T-helper 1 cell treated with Interleukin-12 subunit alpha and Interleukin-12 subunit beta and Interleukin-4 antibody, amounts not matched to agents 30 μg/mL and 1 μg/mL, for 36 hours (primary cell): ENCODE data around the gene KIF3B.

Experiments
- H3K27ac Mint-ChIP-seq: one replicate; pipeline ENCODE4 v1.8.0; 2021; ENCODE audit warnings: mild to moderate bottlenecking, mixed read lengths
- H3K27me3 Mint-ChIP-seq: one replicate; pipeline ENCODE4 v1.8.0; 2021; ENCODE audit warnings: low read depth, mixed read lengths
- H3K36me3 Mint-ChIP-seq: one replicate; pipeline ENCODE4 v1.8.0; 2021; ENCODE audit warnings: low read depth, mixed read lengths
- H3K4me1 Mint-ChIP-seq: one replicate; pipeline ENCODE4 v1.8.0; 2021; ENCODE audit warnings: low read depth, mixed read lengths
- H3K4me3 Mint-ChIP-seq: one replicate; pipeline ENCODE4 v1.8.0; 2021; ENCODE audit warnings: mild to moderate bottlenecking, moderate library complexity, mixed read lengths
- H3K9me3 Mint-ChIP-seq: one replicate; pipeline ENCODE4 v1.8.0; 2021; ENCODE audit warnings: mixed read lengths

The KIF3B gene

GRCh38 chr20:32277361-32278198 is at the start of gene KIF3B:
Gene KIF3B, plus strand, starts transcription at chr20:32277651. Its CDS starts 32,127 bp downstream, at chr20:32309778.
- Mint-ChIP-seq H3K9me3 (peaks cover 12% of the 10 kb centered on the region), H3K36me3 (peaks cover 13% of the 10 kb centered on the region), H3K27me3 (no peaks in the 10 kb centered on the region), H3K4me1 (peaks cover 34% of the 10 kb centered on the region), H3K27ac (peak within 1 kb of the TSS; percentile 83), H3K4me3 (peak within 1 kb of the TSS; percentile 86)

DNA sequence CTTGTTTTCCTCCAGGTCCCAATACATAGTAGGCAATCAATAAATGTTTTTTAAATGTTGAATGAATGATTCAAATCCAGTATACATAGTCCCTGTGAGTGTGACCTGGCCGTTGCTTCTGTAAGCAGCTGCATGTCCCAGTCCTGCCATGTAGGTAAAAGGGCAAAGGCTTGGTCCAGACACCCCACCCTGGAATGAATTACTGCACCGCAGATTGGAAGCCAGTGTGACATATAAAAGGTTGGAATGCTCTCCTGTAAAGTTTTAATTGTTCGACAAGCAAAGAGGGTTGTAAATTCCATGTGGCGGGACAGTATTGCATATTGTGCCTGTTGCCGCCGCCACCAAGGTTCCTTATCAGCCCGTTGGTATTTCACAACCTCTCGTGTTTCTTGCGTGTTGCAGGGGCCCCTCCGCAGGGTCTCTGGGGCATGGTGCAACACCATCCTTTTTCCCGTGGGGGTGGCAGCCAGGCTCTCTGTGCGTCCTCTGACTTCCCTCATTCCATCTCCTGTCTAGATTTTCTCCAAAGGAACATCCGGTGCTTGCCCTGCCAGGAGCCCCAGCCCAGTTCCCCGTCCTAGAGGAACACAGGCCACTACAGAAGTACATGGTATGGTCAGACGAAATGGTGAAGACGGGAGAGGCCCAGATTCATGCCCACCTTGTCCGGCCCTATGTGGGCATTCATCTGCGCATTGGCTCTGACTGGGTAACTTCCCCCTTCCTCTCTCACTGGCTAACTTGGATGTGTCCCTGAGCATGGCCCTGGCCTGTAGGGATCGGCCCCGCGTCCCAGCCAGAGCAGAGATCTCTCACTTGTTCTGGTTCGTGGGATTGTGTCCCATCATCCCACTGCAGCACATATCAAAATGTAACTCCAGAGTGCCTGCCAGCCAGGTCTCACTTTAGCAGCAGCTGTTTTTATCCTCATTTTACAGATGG is 49.4 kb upstream of the KIF3B start:
- Mint-ChIP-seq H3K9me3 (no peaks in the 10 kb centered on the region), H3K36me3 (peaks cover 38% of the 10 kb centered on the region), H3K4me3 (no peak overlapping the region), H3K27ac (no peak overlapping the region), H3K4me1 (peaks cover 20% of the 10 kb centered on the region), H3K27me3 (no peaks in the 10 kb centered on the region)

- H3K27ac Mint-ChIP-seq: no peak overlapping the region
- H3K4me3 Mint-ChIP-seq: no peak overlapping the region
- peaks cover 45% of the 10 kb centered on the region for H3K36me3 Mint-ChIP-seq
- no peaks in the 10 kb centered on the region for H3K9me3 Mint-ChIP-seq
- H3K4me1 Mint-ChIP-seq: peaks cover 26% of the 10 kb centered on the region
- no peaks in the 10 kb centered on the region for H3K27me3 Mint-ChIP-seq
Observed at GRCh38 chr20:32229251-32229747, 48.2 kb upstream of the KIF3B start.

GRCh38 chr20:32230707-32231106 is 46.7 kb upstream of the KIF3B start:
- H3K9me3 Mint-ChIP-seq: no peaks in the 10 kb centered on the region
- H3K4me1 Mint-ChIP-seq: peaks cover 26% of the 10 kb centered on the region
- H3K36me3 Mint-ChIP-seq: peaks cover 49% of the 10 kb centered on the region
- no peaks in the 10 kb centered on the region for H3K27me3 Mint-ChIP-seq
- no peak overlapping the region for H3K27ac Mint-ChIP-seq
- H3K4me3 Mint-ChIP-seq: no peak overlapping the region

DNA sequence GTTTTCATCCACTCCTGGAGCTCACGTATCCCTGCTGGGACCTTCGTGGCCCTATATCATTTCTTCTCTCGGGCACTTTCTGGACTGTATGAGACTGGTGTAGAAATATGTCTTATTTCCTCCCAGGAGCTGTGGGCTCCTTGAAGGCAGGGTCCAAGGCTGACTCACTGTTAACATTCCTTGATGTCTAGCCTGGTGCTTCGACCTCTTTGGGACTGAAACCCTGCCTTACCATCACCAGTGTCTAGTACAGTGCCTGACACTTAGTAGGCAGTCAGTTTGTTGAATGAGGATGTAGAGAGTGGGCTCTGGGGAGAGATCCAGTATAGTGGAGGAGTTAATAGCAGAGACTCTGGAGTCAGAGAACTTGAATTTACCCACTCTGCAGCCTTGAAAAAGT is 46.2 kb upstream of the KIF3B start:
- Mint-ChIP-seq H3K4me1 (peaks cover 24% of the 10 kb centered on the region), H3K36me3 (peaks cover 50% of the 10 kb centered on the region), H3K4me3 (no peak overlapping the region), H3K27me3 (no peaks in the 10 kb centered on the region), H3K27ac (peak overlapping the region; percentile 97), H3K9me3 (no peaks in the 10 kb centered on the region)

- no peaks in the 10 kb centered on the region for H3K27me3 Mint-ChIP-seq
- peaks cover 49% of the 10 kb centered on the region for H3K36me3 Mint-ChIP-seq
- H3K4me3 Mint-ChIP-seq: peak overlapping the region; percentile 75
- H3K4me1 Mint-ChIP-seq: peaks cover 24% of the 10 kb centered on the region
- H3K27ac Mint-ChIP-seq: peak overlapping the region; percentile 97
- no peaks in the 10 kb centered on the region for H3K9me3 Mint-ChIP-seq
Observed at GRCh38 chr20:32231847-32232246, 45.6 kb upstream of the KIF3B start.

DNA sequence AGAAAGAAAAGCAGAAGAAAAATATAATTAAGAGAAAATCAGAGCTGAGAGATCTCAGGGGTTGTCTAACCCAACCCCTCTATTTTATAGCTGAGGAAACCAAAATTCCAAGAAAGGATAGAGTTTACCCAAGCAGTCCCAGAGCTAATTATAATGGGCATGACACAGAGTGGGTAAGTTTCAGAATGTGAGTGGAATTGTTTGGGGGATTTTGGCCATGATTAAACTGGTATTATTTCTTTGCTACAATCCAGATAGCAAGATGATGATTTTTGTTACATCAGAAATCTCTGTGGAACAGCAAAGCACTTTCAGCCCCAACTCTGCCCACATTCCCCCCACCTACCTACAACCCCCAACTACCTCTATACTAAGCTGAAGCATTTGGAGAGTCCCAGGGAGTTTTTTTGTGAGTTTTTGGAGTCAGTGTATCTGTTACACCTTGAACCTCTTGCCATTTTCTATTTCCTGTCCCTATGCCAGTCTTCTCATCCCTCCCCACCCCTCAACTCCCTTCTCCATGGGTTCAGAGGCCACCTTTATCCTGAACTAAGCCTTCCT is 45.0 kb upstream of the KIF3B start:
- Mint-ChIP-seq H3K9me3 (no peaks in the 10 kb centered on the region), H3K36me3 (peaks cover 51% of the 10 kb centered on the region), H3K4me1 (peaks cover 24% of the 10 kb centered on the region), H3K4me3 (peak overlapping the region; percentile 75), H3K27me3 (no peaks in the 10 kb centered on the region), H3K27ac (peak overlapping the region; percentile 97)

GRCh38 chr20:32233286-32233685 is 44.2 kb upstream of the KIF3B start:
- H3K4me3 Mint-ChIP-seq: no peak overlapping the region
- H3K27ac Mint-ChIP-seq: peak overlapping the region; percentile 74
- H3K9me3 Mint-ChIP-seq: no peaks in the 10 kb centered on the region
- H3K4me1 Mint-ChIP-seq: peaks cover 23% of the 10 kb centered on the region
- no peaks in the 10 kb centered on the region for H3K27me3 Mint-ChIP-seq
- H3K36me3 Mint-ChIP-seq: peaks cover 47% of the 10 kb centered on the region

GRCh38 chr20:32234135-32234808 is 43.2 kb upstream of the KIF3B start:
- Mint-ChIP-seq H3K27me3 (no peaks in the 10 kb centered on the region), H3K9me3 (no peaks in the 10 kb centered on the region), H3K36me3 (peaks cover 39% of the 10 kb centered on the region), H3K4me3 (no peak overlapping the region), H3K27ac (no peak overlapping the region), H3K4me1 (peaks cover 23% of the 10 kb centered on the region)

DNA sequence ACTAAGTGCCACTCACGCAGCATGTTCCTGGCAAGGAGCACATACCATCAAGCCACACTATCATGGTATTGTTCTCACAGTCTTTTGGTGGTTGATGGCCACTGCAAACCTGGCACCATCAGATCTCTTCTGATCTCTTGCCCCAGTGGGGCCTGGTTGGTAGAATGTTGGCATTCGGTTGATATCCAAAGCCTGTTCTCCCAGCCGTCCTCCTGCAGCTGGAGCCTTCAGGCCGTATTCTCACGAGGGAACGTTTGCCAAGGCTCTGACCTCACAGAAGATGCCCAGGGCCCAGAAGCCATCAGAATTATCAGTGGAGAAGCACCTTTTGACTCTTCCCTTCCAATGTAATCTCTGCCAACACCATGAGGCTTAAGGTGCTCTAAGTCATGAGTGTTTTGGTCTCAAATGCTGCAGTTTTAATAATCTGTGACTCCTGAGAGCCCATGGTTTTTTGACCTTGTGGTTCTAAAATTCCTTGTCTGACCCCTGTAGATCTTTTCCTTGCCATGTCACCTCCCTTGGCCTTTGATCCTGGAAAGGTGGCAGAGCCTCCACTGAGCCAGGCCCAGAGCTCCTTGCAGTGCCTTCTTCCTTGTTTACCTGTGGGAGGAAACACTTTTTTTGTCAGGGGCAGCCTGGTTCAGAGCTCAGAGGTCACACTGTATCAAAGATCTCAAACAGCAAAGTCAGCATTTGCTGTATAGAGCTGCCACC is 42.0 kb upstream of the KIF3B start:
- Mint-ChIP-seq H3K4me1 (peaks cover 25% of the 10 kb centered on the region), H3K36me3 (peaks cover 38% of the 10 kb centered on the region), H3K9me3 (no peaks in the 10 kb centered on the region), H3K27ac (peak overlapping the region; percentile 42), H3K4me3 (no peak overlapping the region), H3K27me3 (no peaks in the 10 kb centered on the region)

GRCh38 chr20:32236048-32236533 is 41.4 kb upstream of the KIF3B start:
- peaks cover 26% of the 10 kb centered on the region for H3K4me1 Mint-ChIP-seq
- H3K27me3 Mint-ChIP-seq: no peaks in the 10 kb centered on the region
- peaks cover 33% of the 10 kb centered on the region for H3K36me3 Mint-ChIP-seq
- no peak overlapping the region for H3K27ac Mint-ChIP-seq
- no peaks in the 10 kb centered on the region for H3K9me3 Mint-ChIP-seq
- no peak overlapping the region for H3K4me3 Mint-ChIP-seq

GRCh38 chr20:32236819-32237218 is 40.6 kb upstream of the KIF3B start:
- Mint-ChIP-seq H3K36me3 (peaks cover 30% of the 10 kb centered on the region), H3K27me3 (no peaks in the 10 kb centered on the region)

GRCh38 chr20:32237419-32237818 is 40.0 kb upstream of the KIF3B start:
- H3K9me3 Mint-ChIP-seq: no peaks in the 10 kb centered on the region
- no peaks in the 10 kb centered on the region for H3K27me3 Mint-ChIP-seq
- peaks cover 15% of the 10 kb centered on the region for H3K4me1 Mint-ChIP-seq
- no peak overlapping the region for H3K27ac Mint-ChIP-seq
- H3K36me3 Mint-ChIP-seq: peaks cover 28% of the 10 kb centered on the region
- H3K4me3 Mint-ChIP-seq: no peak overlapping the region

More at GRCh38 chr20:32236819-32237218, 40.6 kb upstream of the KIF3B start:
- Mint-ChIP-seq H3K4me1 (peaks cover 18% of the 10 kb centered on the region), H3K27ac (no peak overlapping the region), H3K9me3 (no peaks in the 10 kb centered on the region), H3K4me3 (no peak overlapping the region)
